Transverse colon (tissue), 3 donors: ENCODE measurements around the gene RERE.

ENCODE experiments used
- POLR2A ChIP-seq: fragments of 450-650 bp; IDR thresholded peaks from one replicate; pipeline ENCODE4 v1.6.1; 2016; ENCODE audit warnings: antibody characterized with exemption, mild to moderate bottlenecking, moderate library complexity
- TF ChIP-seq, protein P1 (sequence below), 5 experiments: fragments of 200-600 bp in 3 of 5; fragments of 450-650 bp in 2 of 5; sonication (generic) in 3 of 5; IDR thresholded peaks; 1 replicate in 2 of 5; 2 replicates in 3 of 5; pipeline ENCODE4 v1.5.1; 2016 to 2017; ENCODE audit warnings: antibody characterized with exemption in 5 of 5, inconsistent platforms in 3 of 5, mild to moderate bottlenecking in 2 of 5, moderate library complexity in 1 of 5

DNA sequence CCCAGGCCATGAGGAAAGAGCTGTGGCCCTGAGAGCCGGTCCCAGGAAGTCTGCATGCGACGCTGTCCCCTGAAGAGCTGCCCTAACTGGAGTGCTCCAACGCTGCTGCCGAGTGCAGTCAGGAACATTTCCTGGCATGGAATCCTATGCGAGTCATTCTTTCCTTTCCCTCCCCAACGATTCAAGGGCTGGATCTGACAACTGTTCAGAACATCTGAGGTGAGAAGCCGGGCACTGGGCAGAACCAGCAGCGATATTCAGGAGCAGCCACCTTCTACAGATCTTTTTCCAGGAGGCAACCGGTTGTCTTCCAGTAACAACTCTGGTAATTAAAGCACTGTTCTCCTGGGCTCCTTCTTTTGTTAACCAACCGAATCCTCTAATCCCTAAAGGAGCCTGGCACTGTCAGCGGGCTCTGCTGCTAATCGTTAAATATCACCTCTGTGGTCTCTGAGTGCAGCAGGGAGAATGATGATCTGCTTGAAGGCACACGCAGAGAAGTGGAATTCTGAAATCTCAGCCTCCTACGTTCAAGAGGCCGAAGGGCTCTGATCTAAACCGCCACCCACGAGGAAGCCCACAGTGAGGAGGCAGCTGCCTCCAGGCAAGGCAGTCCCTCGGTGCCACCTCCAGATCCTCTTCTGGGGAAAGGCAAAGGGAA is 443.7 kb downstream of the RERE start:
- TF ChIP-seq, protein P1, sequence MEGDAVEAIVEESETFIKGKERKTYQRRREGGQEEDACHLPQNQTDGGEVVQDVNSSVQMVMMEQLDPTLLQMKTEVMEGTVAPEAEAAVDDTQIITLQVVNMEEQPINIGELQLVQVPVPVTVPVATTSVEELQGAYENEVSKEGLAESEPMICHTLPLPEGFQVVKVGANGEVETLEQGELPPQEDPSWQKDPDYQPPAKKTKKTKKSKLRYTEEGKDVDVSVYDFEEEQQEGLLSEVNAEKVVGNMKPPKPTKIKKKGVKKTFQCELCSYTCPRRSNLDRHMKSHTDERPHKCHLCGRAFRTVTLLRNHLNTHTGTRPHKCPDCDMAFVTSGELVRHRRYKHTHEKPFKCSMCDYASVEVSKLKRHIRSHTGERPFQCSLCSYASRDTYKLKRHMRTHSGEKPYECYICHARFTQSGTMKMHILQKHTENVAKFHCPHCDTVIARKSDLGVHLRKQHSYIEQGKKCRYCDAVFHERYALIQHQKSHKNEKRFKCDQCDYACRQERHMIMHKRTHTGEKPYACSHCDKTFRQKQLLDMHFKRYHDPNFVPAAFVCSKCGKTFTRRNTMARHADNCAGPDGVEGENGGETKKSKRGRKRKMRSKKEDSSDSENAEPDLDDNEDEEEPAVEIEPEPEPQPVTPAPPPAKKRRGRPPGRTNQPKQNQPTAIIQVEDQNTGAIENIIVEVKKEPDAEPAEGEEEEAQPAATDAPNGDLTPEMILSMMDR (IDR thresholded peaks at IDR 0.05), result no peak
- no peak for TF ChIP-seq POLR2A
